Ovary (tissue), 9 donors: ENCODE measurements around the gene LHX3. TPM values are rescaled to one million over a fixed set of nuclear protein-coding genes. Genes with fewer than 3 reads are reported as not detected.

ENCODE experiments used
- DNase-seq, 5 donors: peaks; one replicate each; pipeline ENCODE4 v3.0.0-alpha.2; 2019 to 2020
- H3K27ac ChIP-seq, 2 donors: fragments of 200-600 bp; one replicate each; pipeline versions ENCODE4 v1.5.1 to v1.8.0; 2019 to 2022
- H3K27me3 ChIP-seq: fragments of 200-600 bp; one replicate; pipeline ENCODE4 v1.8.0; 2022
- H3K36me3 ChIP-seq: fragments of 200-600 bp; sonication (generic); one replicate; pipeline ENCODE4 v1.5.1; 2019
- H3K4me1 ChIP-seq: one replicate; pipeline ENCODE4 v1.8.1; 2013; ENCODE audit warnings: mild to moderate bottlenecking, moderate library complexity; ENCODE audit not compliant: insufficient read depth
- H3K4me3 ChIP-seq: fragments of 200-600 bp; sonication (generic); one replicate; pipeline ENCODE4 v1.5.1; 2017
- H3K9me3 ChIP-seq, 2 donors: fragments of 200-600 bp in 1 of 2; sonication (generic) in 1 of 2; one replicate each; pipeline versions ENCODE4 v1.5.1 to v1.8.1; 2013 to 2019; ENCODE audit warnings: mild to moderate bottlenecking in 1 of 2, moderate library complexity in 1 of 2
- CTCF ChIP-seq, 3 donors: fragments of 450-650 bp in 2 of 3; fragments of 200-600 bp in 1 of 3; IDR thresholded peaks; one replicate each; pipeline versions ENCODE4 v1.5.1 to v1.8.0; 2016 to 2022; ENCODE audit warnings: antibody characterized with exemption in 3 of 3, mild to moderate bottlenecking in 1 of 3
- EP300 ChIP-seq: sonication (generic); formaldehyde crosslinking; IDR thresholded peaks from one replicate; pipeline ENCODE4 v1.6.1; 2017; ENCODE audit warnings: antibody characterized with exemption
- POLR2A ChIP-seq: fragments of 450-650 bp; IDR thresholded peaks from one replicate; pipeline ENCODE4 v1.6.1; 2017; ENCODE audit warnings: antibody characterized with exemption, mild to moderate bottlenecking, moderate library complexity
- WGBS, 3 donors: extraction: QIAGEN DNeasy Blood & Tissue Kit in 1 of 3; methylation state at CpG; one replicate each; pipeline versions ENCODE4 v1.1.5 to v1.1.7; 2013 to 2017; 5-methylcytosine and 5-hydroxymethylcytosine counted together
- intact Hi-C, 4 donors: fragments of 100-400 bp; cut with DNase I; formaldehyde crosslinking; loops; one replicate each; pipeline versions ENCODE4 v1.11.0 to v1.15.1; 2022 to 2023
- polyA plus RNA-seq, 2 donors: library from polyadenylated mRNA; stranded (reverse); fragments of 200-250 nt in 1 of 2; fragments of 350-450 nt in 1 of 2; fragmentation: Illumina TruSeq in 1 of 2; extraction: RNeasy Lipid Tissue Mini Kit (QIAGEN cat#74804) in 1 of 2; gene quantifications; one replicate each; pipeline ENCODE4 v1.2.3, GENCODE V29; 2013 to 2014
- total RNA-seq, 7 donors: library from RNA; depleted of rRNA in 2 of 7; stranded (reverse); fragments of >200 nt in 2 of 7; fragmentation: NEBNext Ultra II Directional in 3 of 7; extraction: Animal tissue kit (Norgen Biotek cat#: 25700) in 3 of 7; gene quantifications; one replicate each; pipeline versions ENCODE4 v1.1.0 to v1.2.4, GENCODE V29; 2016 to 2023
- donor health status: DM: no; HTN: no; CAD: no; lungs with moderate emphysema.
- donor health status: DM: no; HTN: no; CAD: no.
- donor health status: Bipolar disorder and iron deficiency.
- donor health status: DM: yes; HTN: yes; CAD: no.
- donor health status: DM: no; HTN: no; CAD: no.
- donor health status: DM: yes; HTN: yes; CAD: no.

Gene LHX3
- total and polyA plus RNA-seq, 9 donors: not detected

GRCh38 chr9:136244969-136245218 is 40.0 kb upstream of the LHX3 start:
- 1 to 3% (median 3%) methylated on average over 6 of the region's 6 CpGs for WGBS, 3 donors
- TF ChIP-seq CTCF (IDR thresholded peaks at IDR 0.05): no peak
- H3K27ac ChIP-seq: no peak overlapping the region
- no peaks in the 10 kb centered on the region for H3K9me3 ChIP-seq
- H3K4me3 ChIP-seq: peak overlapping the region; percentile 84
- no peaks in the 10 kb centered on the region for H3K36me3 ChIP-seq
- peaks cover 6% of the 10 kb centered on the region for H3K4me1 ChIP-seq
- intact Hi-C loops: loop anchor here in 1 of 4 donors (10.0 kb wide), 1 partner anchor 280 kb away; the partner anchor contains the start of gene UBAC1
- H3K27me3 ChIP-seq: no peaks in the 10 kb centered on the region
- no peak for DNase-seq

DNA sequence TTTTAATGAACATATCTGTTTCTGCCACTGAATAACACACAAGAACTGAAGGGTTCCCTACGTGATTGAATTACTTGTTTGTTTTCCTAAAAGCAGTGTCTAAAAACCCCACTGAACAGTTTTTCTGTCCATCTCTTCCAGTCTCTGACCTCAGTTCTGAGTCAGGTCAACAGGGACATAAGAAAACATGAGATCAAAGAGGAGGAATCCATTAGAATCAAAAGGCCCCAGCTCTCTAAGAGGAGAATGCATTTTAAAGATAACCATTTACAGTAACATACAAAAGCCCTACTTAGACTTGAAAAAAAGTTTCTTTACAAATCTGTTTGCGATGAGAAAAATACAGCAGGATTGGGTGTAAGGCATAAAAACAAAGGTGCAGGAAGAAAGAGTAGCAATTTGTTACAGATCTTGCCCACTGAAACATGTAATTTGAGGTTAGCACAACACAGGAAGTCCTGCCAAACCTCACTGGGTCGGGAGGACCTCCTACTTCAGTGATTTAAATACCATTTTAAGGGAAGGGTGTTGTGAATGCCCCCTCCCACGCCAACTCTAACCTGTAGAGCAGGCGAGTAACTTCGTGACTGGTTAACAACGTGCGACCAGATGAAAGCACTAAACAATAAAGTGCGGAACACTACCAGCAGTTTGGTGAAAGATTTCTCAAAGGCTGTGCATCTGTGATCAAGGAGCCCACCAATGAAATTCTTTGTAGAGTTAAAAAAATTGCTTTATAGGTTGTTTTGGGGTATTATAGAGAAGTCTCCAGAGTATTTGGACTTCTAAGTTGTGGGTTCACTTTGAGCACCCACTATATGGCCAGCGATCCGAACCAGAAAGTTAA is 39.4 kb upstream of the LHX3 start:
- H3K9me3 ChIP-seq: no peaks in the 10 kb centered on the region
- H3K27me3 ChIP-seq: no peaks in the 10 kb centered on the region
- TF ChIP-seq POLR2A (no peak), EP300 (no peak), CTCF (IDR thresholded peaks at IDR 0.05) (no peak)
- H3K4me1 ChIP-seq: peaks cover 8% of the 10 kb centered on the region
- peak overlapping the region; percentile 84 for H3K4me3 ChIP-seq
- H3K27ac ChIP-seq: no peak overlapping the region
- DNase-seq: no peak
- WGBS, 3 donors: 35 to 38% (median 37%) methylated on average over 11 of the region's 11 CpGs
- intact Hi-C loops: loop anchor here in 1 of 4 donors (10.0 kb wide), 1 partner anchor 280 kb away; the partner anchor contains the start of gene UBAC1
- H3K36me3 ChIP-seq: no peaks in the 10 kb centered on the region

- Histone ChIP-seq H3K27me3 (no peaks in the 10 kb centered on the region), H3K27ac (no peak overlapping the region), H3K9me3 (no peaks in the 10 kb centered on the region), H3K36me3 (no peaks in the 10 kb centered on the region), H3K4me3 (no peak overlapping the region), H3K4me1 (peaks cover 8% of the 10 kb centered on the region)
- TF ChIP-seq CTCF (IDR thresholded peaks at IDR 0.05) (no peak), EP300 (no peak), POLR2A (no peak)
- 75 to 78% (median 78%) methylated on average over 4 of the region's 4 CpGs for WGBS, 3 donors
- intact Hi-C loops: loop anchor here in 1 of 4 donors (10.0 kb wide), 1 partner anchor 279 kb away; the partner anchor contains the start of gene UBAC1
- no peak for DNase-seq
Observed at GRCh38 chr9:136243631-136244030, 38.7 kb upstream of the LHX3 start.

GRCh38 chr9:136242918-136243525 is 38.1 kb upstream of the LHX3 start:
- 75 to 78% (median 78%) methylated on average over 6 of the region's 6 CpGs for WGBS, 3 donors
- Histone ChIP-seq H3K36me3 (no peaks in the 10 kb centered on the region), H3K27ac (no peak overlapping the region), H3K27me3 (no peaks in the 10 kb centered on the region), H3K9me3 (no peaks in the 10 kb centered on the region), H3K4me3 (no peak overlapping the region), H3K4me1 (peaks cover 8% of the 10 kb centered on the region)
- intact Hi-C loops: loop anchor here in 1 of 4 donors (10.0 kb wide), 1 partner anchor 278 kb away; the partner anchor contains the start of gene UBAC1
- DNase-seq: no peak
- TF ChIP-seq EP300 (no peak), POLR2A (no peak), CTCF (IDR thresholded peaks at IDR 0.05) (no peak)
